Mesothelial cell of epicardium (in vitro differentiated cells): ENCODE data around the gene GRAMD1B. TPM values are rescaled to one million over a fixed set of nuclear protein-coding genes. Genes with fewer than 3 reads are reported as not detected.

Experiments
- DNase-seq, 2 experiments: peaks; one replicate each; pipeline ENCODE4 v3.0.0; 2021; ENCODE audit warnings: low spot score in 2 of 2; ENCODE audit not compliant: unreplicated experiment in 2 of 2
- H3K27ac Mint-ChIP-seq: 2 replicates; pipeline ENCODE4 v1.8.0; 2021; ENCODE audit warnings: mixed read lengths
- H3K27me3 Mint-ChIP-seq: 2 replicates; pipeline ENCODE4 v1.8.0; 2021; ENCODE audit warnings: low read depth, mixed read lengths
- H3K36me3 Mint-ChIP-seq: 2 replicates; pipeline ENCODE4 v1.8.0; 2021; ENCODE audit warnings: mixed read lengths
- H3K4me1 Mint-ChIP-seq: 2 replicates; pipeline ENCODE4 v1.8.0; 2021; ENCODE audit warnings: mixed read lengths
- H3K4me3 Mint-ChIP-seq: 2 replicates; pipeline ENCODE4 v1.8.0; 2021; ENCODE audit warnings: mild to moderate bottlenecking, moderate library complexity, mixed read lengths
- H3K9me3 Mint-ChIP-seq: 2 replicates; pipeline ENCODE4 v1.8.0; 2021; ENCODE audit warnings: mixed read lengths
- CTCF ChIP-seq: fragments of 200-600 bp; sonication (generic); IDR thresholded peaks from one replicate; pipeline ENCODE4 v1.5.0; 2021; ENCODE audit warnings: antibody characterized with exemption; ENCODE audit not compliant: unreplicated experiment
- microRNA-seq: library from miRNA; unstranded; fragments of <30 nt; microRNA quantifications from one replicate; pipeline ENCODE4 v1.2.0, GENCODE V29; 2021; ENCODE audit warnings: inconsistent platforms, mixed read lengths
- total RNA-seq: library from RNA; stranded (reverse); gene quantifications from 3 replicates; pipeline ENCODE4 v1.2.1, GENCODE V29; 2021

Gene GRAMD1B
- total RNA-seq, 1 donor from 2014 or later: 8.4 TPM

- TF ChIP-seq CTCF: no peak
- no peak for DNase-seq
- no peaks in the 10 kb centered on the region for H3K36me3 Mint-ChIP-seq
- H3K27ac Mint-ChIP-seq: no peak overlapping the region
- H3K9me3 Mint-ChIP-seq: no peaks in the 10 kb centered on the region
- peaks cover 20% of the 10 kb centered on the region for H3K27me3 Mint-ChIP-seq
- H3K4me1 Mint-ChIP-seq: no peaks in the 10 kb centered on the region
- H3K4me3 Mint-ChIP-seq: no peak overlapping the region
Measured at GRCh38 chr11:123671534-123671933, 241.5 kb downstream of the GRAMD1B start.

- no peak for TF ChIP-seq CTCF
- no peaks in the 10 kb centered on the region for H3K4me1 Mint-ChIP-seq
- H3K27ac Mint-ChIP-seq: no peak overlapping the region
- H3K4me3 Mint-ChIP-seq: no peak overlapping the region
- no peaks in the 10 kb centered on the region for H3K9me3 Mint-ChIP-seq
- no peaks in the 10 kb centered on the region for H3K36me3 Mint-ChIP-seq
- H3K27me3 Mint-ChIP-seq: peaks cover 16% of the 10 kb centered on the region
- no peak for DNase-seq
Measured at GRCh38 chr11:123672568-123672967, 242.5 kb downstream of the GRAMD1B start.

- Mint-ChIP-seq H3K36me3 (no peaks in the 10 kb centered on the region), H3K27ac (no peak overlapping the region), H3K9me3 (peaks cover 5% of the 10 kb centered on the region), H3K27me3 (peaks cover 18% of the 10 kb centered on the region), H3K4me3 (no peak overlapping the region), H3K4me1 (no peaks in the 10 kb centered on the region)
- no peak for TF ChIP-seq CTCF
- no peak for DNase-seq
Measured at GRCh38 chr11:123674297-123674696, 244.2 kb downstream of the GRAMD1B start.

Small RNA genes within 50 kb of the gene (microRNA-seq; reads per million reads assigned to microRNA genes)
- not detected for gene MIR4493

Other genes starting within 250 kb of the GRAMD1B start
- gene CLMP, start 235.0 kb upstream of the GRAMD1B start, total RNA-seq: 16.3 to 18.9 TPM (median 18.0 TPM) in 3 replicates
- 0.14 to 0.35 TPM (median 0.22 TPM) in 3 replicates for gene SCN3B, start 224.4 kb downstream of the GRAMD1B start, total RNA-seq